Left ventricle myocardium inferior (tissue), 1 donor: ENCODE measurements around the gene SYTL5. TPM values are rescaled to one million over a fixed set of nuclear protein-coding genes. Genes with fewer than 3 reads are reported as not detected.

Experiments used
- DNase-seq: peaks from one replicate; pipeline ENCODE4 v3.0.0-alpha.2; 2020
- H3K27ac ChIP-seq: fragments of 200-600 bp; replicated peaks from 2 replicates; pipeline ENCODE4 v1.8.0; 2021
- H3K27me3 ChIP-seq: fragments of 200-600 bp; 2 replicates; pipeline ENCODE4 v1.8.0; 2021; ENCODE audit warnings: low read depth
- H3K36me3 ChIP-seq: fragments of 200-600 bp; 2 replicates; pipeline ENCODE4 v1.8.0; 2021
- H3K4me1 ChIP-seq: fragments of 200-600 bp; 2 replicates; pipeline ENCODE4 v1.8.0; 2021
- H3K4me3 ChIP-seq: fragments of 200-600 bp; 2 replicates; pipeline ENCODE4 v1.8.0; 2021; ENCODE audit warnings: mild to moderate bottlenecking, moderate library complexity
- H3K9me3 ChIP-seq: fragments of 200-600 bp; replicated peaks from 2 replicates; pipeline ENCODE4 v1.8.0; 2021
- CTCF ChIP-seq: fragments of 200-600 bp; IDR thresholded peaks from 2 replicates; pipeline ENCODE4 v1.8.0; 2021; ENCODE audit warnings: antibody characterized with exemption, mild to moderate bottlenecking, borderline replicate concordance
- intact Hi-C: fragments of 100-400 bp; cut with micrococcal nuclease; formaldehyde crosslinking; loops from one replicate; pipeline ENCODE4 v1.11.0; 2022
- total RNA-seq: library from RNA; stranded (reverse); fragmentation: NEBNext Ultra II Directional; extraction: Animal tissue kit (Norgen Biotek cat#: 25700); gene quantifications from one replicate; pipeline ENCODE4 v1.2.1, GENCODE V29; 2021
- donor health status: DM: no; HTN: yes; CAD: no; lungs with severe emphysema.

SYTL5 gene
- total RNA-seq, 1 donor from 2014 or later, result 0.41 TPM

DNA sequence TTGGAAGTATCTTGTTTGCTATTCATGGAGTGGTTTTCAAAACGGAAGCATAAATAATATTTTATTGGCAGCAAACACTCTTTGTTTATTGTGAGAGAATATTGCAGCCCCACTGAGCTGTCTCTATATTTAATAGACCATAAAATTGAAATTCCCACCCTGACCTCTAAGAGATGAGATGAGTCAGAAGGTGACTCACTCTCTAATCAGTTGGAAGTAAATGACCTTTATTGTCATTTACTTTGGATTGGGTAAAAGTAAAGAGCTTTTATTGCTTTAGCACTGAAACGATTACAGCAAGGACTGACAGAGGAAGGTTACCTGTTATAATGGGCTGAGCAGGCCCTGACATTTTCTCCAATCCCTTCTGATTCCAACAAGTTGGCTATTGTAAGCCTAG lies 55.0 kb downstream of the SYTL5 start:
- intact Hi-C loops, result no loop called here
- Histone ChIP-seq H3K27ac (no peak overlapping the region), H3K9me3 (no peaks in the 10 kb centered on the region), H3K27me3 (no peaks in the 10 kb centered on the region), H3K4me1 (no peaks in the 10 kb centered on the region), H3K36me3 (no peaks in the 10 kb centered on the region), H3K4me3 (no peak overlapping the region)
- TF ChIP-seq CTCF, result no peak
- DNase-seq, result no peak

GRCh38 chrX:38066934-38067333 lies 60.6 kb downstream of the SYTL5 start:
- Histone ChIP-seq H3K27ac (no peak overlapping the region), H3K9me3 (no peaks in the 10 kb centered on the region), H3K27me3 (no peaks in the 10 kb centered on the region), H3K4me1 (no peaks in the 10 kb centered on the region), H3K36me3 (no peaks in the 10 kb centered on the region), H3K4me3 (no peak overlapping the region)
- intact Hi-C loops, result no loop called here
- DNase-seq, result no peak
- no peak for TF ChIP-seq CTCF

- no peak for TF ChIP-seq CTCF
- H3K4me3 ChIP-seq, result no peak overlapping the region
- no peak overlapping the region for H3K27ac ChIP-seq
- intact Hi-C loops, result no loop called here
- DNase-seq, result no peak
- no peaks in the 10 kb centered on the region for H3K36me3 ChIP-seq
- H3K9me3 ChIP-seq, result no peaks in the 10 kb centered on the region
- no peaks in the 10 kb centered on the region for H3K4me1 ChIP-seq
- no peaks in the 10 kb centered on the region for H3K27me3 ChIP-seq
Measured at GRCh38 chrX:38069273-38069672, 62.9 kb downstream of the SYTL5 start.

DNA sequence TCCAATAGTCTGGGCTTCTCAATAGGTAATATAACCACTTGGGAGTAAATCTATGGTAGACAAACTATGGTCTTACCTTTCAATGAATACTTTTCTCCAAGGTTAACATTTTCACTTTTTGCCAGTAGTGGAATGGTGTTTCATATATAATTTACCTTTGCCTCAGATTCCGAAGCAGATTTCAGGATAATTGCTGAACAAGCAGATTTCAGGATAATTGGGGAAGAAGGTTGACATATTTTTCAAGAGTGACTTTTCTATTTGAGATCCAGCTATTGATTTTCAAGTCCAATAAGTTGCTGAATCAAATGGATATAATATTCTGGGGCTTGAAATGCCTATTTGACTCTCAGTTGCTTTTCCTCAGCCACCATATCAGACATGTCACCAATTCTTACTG lies 63.6 kb downstream of the SYTL5 start:
- Histone ChIP-seq H3K27ac (no peak overlapping the region), H3K4me3 (no peak overlapping the region), H3K27me3 (no peaks in the 10 kb centered on the region), H3K36me3 (no peaks in the 10 kb centered on the region), H3K4me1 (no peaks in the 10 kb centered on the region), H3K9me3 (no peaks in the 10 kb centered on the region)
- no peak for DNase-seq
- intact Hi-C loops, result no loop called here
- TF ChIP-seq CTCF, result no peak

DNA sequence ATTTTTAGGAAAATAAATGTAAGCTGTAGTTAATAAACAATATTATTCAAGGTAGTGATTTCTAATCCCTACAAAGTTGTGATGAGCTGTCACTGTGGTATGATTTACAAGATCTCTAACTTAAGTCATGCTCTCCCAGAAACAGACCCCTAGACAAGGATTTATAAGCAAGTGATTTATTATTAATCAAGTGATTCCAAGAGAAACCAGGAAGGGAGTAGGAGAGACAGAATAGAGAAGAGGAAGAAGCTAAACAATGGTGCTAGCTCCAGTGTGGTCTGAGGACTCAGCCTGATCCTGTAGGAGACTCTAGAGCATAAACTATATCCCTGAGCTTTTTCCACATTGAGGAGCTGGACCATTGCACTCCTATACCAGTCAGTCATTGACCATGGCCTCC lies 73.1 kb downstream of the SYTL5 start:
- intact Hi-C loops, result no loop called here

More for the DNA sequence above, 73.1 kb downstream of the SYTL5 start:
- H3K4me1 ChIP-seq, result no peaks in the 10 kb centered on the region
- no peaks in the 10 kb centered on the region for H3K36me3 ChIP-seq
- no peak overlapping the region for H3K27ac ChIP-seq
- no peak for TF ChIP-seq CTCF
- no peak overlapping the region for H3K4me3 ChIP-seq
- H3K9me3 ChIP-seq, result no peaks in the 10 kb centered on the region
- no peaks in the 10 kb centered on the region for H3K27me3 ChIP-seq
- DNase-seq, result no peak
